ENCODE data around the gene ZNF473.

DNA sequence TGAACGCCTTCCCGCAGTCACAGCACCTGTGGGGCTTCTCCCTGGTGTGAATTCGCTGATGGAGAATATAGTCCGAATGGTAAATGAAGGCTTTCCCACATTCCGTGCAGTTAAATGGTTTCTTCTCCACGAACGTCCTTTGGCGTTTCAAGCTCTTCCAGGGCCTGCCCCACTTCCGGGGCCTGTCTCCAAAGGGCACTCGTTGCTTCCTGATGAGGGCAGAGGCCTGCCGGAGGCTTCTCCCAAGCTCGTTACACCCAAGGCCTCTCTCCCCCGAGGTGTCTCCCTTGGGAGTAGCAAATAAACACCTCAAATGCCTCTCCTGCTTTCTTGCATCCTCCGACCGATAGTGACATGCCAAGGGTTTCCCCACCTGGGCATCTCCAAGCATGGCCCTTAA is 34.3 kb downstream of the ZNF473 start:
- TF ChIP-seq, protein P1, sequence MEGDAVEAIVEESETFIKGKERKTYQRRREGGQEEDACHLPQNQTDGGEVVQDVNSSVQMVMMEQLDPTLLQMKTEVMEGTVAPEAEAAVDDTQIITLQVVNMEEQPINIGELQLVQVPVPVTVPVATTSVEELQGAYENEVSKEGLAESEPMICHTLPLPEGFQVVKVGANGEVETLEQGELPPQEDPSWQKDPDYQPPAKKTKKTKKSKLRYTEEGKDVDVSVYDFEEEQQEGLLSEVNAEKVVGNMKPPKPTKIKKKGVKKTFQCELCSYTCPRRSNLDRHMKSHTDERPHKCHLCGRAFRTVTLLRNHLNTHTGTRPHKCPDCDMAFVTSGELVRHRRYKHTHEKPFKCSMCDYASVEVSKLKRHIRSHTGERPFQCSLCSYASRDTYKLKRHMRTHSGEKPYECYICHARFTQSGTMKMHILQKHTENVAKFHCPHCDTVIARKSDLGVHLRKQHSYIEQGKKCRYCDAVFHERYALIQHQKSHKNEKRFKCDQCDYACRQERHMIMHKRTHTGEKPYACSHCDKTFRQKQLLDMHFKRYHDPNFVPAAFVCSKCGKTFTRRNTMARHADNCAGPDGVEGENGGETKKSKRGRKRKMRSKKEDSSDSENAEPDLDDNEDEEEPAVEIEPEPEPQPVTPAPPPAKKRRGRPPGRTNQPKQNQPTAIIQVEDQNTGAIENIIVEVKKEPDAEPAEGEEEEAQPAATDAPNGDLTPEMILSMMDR (IDR thresholded peaks at IDR 0.05) = no peak
- TF ChIP-seq POLR2A (IDR thresholded peaks at IDR 0.05) = no peak

Data from esophagus squamous epithelium (tissue), 4 donors.